Fibroblast of lung (primary cell): ENCODE results near the gene FEM1C.

Source experiments
- CTCF ChIP-seq, 2 donors: IDR thresholded peaks in 1 of 2; conservative IDR thresholded peaks in 1 of 2; 1 replicate in 1 of 2; 2 replicates in 1 of 2; pipeline ENCODE4 v1.5.1; 2011 to 2012; ENCODE audit warnings: low read length in 2 of 2, control low read depth in 1 of 2, inconsistent platforms in 1 of 2, low read depth in 1 of 2, mild to moderate bottlenecking in 1 of 2
- EZH2 ChIP-seq: IDR thresholded peaks from 2 replicates; pipeline ENCODE4 v1.5.1; 2012; ENCODE audit warnings: low read length, control low read depth, mild to moderate bottlenecking; ENCODE audit errors: missing control alignments

- TF ChIP-seq CTCF (conservative IDR thresholded peaks at IDR 0.05 in 1 of 2, IDR thresholded peaks at IDR 0.05 in 1 of 2; ENCODE audit: low read depth in 1 of 2, low read length in 2 of 2), result no peak
- TF ChIP-seq EZH2, result no peak
These were observed 36.4 kb upstream of the FEM1C start for GRCh38 chr5:115580941-115581340.
